Measurements from ENCODE around the gene MBD5. TPM values are rescaled to one million over a fixed set of nuclear protein-coding genes. Genes with fewer than 3 reads are reported as not detected.

The MBD5 gene
- total RNA-seq: 7.1 and 8.1 TPM in 2 replicates

DNA sequence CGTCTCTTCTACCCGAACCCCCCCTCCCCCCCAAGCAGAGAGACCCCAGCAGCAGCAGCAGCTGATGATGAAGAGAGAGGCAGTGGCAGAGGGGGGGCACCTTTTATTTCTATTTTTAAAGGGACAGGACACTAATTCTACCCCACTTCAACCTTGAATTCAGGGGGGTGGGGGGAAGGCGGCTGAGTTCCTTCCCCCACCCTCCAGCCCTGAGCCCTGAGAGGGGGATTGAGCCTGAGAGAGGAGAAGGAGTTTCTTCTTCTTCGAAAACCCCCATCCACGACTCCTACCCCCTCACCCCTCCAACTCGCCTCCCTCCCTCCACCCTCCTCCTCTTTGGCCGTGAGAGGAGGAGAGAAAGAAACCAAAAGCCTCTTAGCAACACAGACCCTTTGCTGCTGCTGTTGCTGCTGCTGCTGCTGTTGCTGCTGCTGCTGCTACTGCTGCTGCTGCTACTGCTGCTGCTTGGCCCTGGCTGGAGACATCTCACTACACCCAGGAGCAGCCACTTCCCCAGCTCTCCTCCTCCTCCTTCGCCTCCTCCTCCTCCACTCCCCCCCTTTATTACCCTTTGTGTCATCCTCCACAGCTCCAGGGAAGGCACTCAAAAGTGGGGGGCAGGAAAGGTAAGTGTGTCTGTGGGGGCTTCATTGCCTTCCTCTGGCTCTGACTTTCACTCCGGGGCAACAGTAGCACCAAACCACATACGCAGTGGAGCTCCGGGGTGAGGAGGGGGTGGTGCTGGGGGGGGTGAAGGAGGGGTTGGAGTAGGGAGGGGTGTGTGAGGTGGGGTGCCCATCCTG, at the start of gene MBD5:
Gene MBD5, plus strand, starts transcription at position 33 of the 803 bp plus-strand sequence.

DNA sequence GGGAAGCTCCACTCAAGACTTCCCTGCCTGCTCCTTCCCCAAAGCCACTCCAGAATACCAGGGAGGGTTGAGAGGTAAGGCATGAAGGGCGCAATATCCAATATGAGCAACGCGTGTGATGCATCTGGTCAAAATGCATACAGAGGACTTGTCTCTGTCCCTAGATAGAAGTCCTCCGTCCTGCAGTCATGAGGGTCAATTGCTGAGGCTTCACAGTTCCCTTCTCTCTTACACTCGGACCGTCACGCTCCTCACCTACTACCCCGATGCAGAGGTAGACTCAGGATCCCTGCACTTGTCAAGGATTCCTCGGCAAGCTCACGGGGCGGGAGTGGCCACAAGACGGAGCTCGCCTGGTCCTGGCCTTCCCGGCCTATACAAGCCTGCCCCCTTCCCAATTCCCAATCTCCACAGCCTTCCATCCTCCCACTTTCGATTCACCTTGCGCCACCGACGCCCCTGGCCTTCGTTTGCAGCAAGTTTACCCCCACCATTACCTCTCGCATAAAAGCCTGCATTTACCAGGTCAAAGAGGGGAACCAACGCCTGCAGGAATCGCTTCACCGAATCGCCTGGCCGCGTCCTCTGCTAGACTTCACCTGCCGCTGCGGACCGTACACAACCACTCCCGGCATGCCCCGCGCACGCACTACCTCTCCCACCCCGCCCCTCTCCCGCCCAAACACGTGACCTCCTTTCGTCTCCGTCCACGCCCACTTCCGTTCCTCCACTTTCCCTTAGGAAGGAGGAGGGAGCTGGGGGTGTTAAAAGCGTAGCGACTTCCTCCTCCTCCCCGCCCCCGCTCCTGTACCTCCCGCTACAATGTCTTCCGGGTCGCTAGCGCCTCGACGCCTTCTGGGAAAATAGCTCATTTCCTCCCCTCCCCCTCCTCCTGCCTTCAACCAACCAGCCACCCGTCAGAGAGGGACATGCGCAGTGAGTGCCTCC, 506 bp upstream of the MBD5 start, which contains the start of gene ORC4:
Gene ORC4, minus strand, starts transcription at position 627 of the 948 bp plus-strand sequence. CDS start 44,779 bp downstream, outside the sequence.

Other genes starting within 250 kb of the MBD5 start
- gene ACVR2A, start 176.1 kb upstream of the MBD5 start, total RNA-seq: 2.2 and 3.4 TPM in 2 replicates
- gene ORC4, start 354 bp upstream of the MBD5 start, total RNA-seq: 40.6 and 54.8 TPM in 2 replicates

All from mammary microvascular endothelial cell (primary cell).